ENCODE data around the gene PSMG2. TPM values are rescaled to one million over a fixed set of nuclear protein-coding genes. Genes with fewer than 3 reads are reported as not detected.
"Not testable (repeated sequence)": the region's sequence is repeated elsewhere in the genome, so short reads cannot be mapped to it uniquely, and the experiment has no call there.

PSMG2 gene
- total RNA-seq, 2 donors from 2014 or later: 73.9 to 78.6 TPM

- Histone ChIP-seq H3K27me3 (replicated peaks; ENCODE audit: insufficient read depth) (no peaks in the 10 kb centered on the region), H3K9me3 (no peaks in the 10 kb centered on the region), H3K4me1 (replicated peaks) (no peaks in the 10 kb centered on the region), H3K36me3 (no peaks in the 10 kb centered on the region), H3K27ac (no peak overlapping the region), H3K4me3 (no peak overlapping the region)
- WGBS: 72% methylated on average over 14 of the region's 14 CpGs
- intact Hi-C loops (cut with DNase I): no loop called here
- DNase-seq (ENCODE audit: low spot score): no peak
- TF ChIP-seq CTCF (IDR thresholded peaks at IDR 0.05) (no peak), POLR2AphosphoS5 (IDR thresholded peaks at IDR 0.05) (no peak), POLR2A (IDR thresholded peaks at IDR 0.05) (no peak)
These were observed 47.4 kb downstream of the PSMG2 start for GRCh38 chr18:12750076-12750714.

GRCh38 chr18:12750715-12751502, 48.1 kb downstream of the PSMG2 start:
- no peaks in the 10 kb centered on the region for H3K9me3 ChIP-seq
- no peak for DNase-seq (ENCODE audit: low spot score)
- WGBS: 94% methylated on average over 18 of the region's 18 CpGs
- no peaks in the 10 kb centered on the region for H3K4me1 ChIP-seq (replicated peaks)
- no peaks in the 10 kb centered on the region for H3K36me3 ChIP-seq
- H3K4me3 ChIP-seq: no peak overlapping the region
- no peak for TF ChIP-seq POLR2AphosphoS5 (IDR thresholded peaks at IDR 0.05)
- no peak for TF ChIP-seq POLR2A (IDR thresholded peaks at IDR 0.05)
- no peak for TF ChIP-seq CTCF (IDR thresholded peaks at IDR 0.05)
- H3K27me3 ChIP-seq (replicated peaks; ENCODE audit: insufficient read depth): no peaks in the 10 kb centered on the region
- intact Hi-C loops (cut with DNase I): no loop called here
- H3K27ac ChIP-seq: no peak overlapping the region

- intact Hi-C loops (cut with DNase I): no loop called here
- DNase-seq (ENCODE audit: low spot score): no peak
- no peak overlapping the region for H3K4me3 ChIP-seq
- H3K4me1 ChIP-seq (replicated peaks): no peaks in the 10 kb centered on the region
- H3K27ac ChIP-seq: no peak overlapping the region
- no peaks in the 10 kb centered on the region for H3K27me3 ChIP-seq (replicated peaks; ENCODE audit: insufficient read depth)
- WGBS: 87% methylated on average over 5 of the region's 5 CpGs
- no peaks in the 10 kb centered on the region for H3K9me3 ChIP-seq
- TF ChIP-seq POLR2A (IDR thresholded peaks at IDR 0.05): no peak
- no peak for TF ChIP-seq POLR2AphosphoS5 (IDR thresholded peaks at IDR 0.05)
- TF ChIP-seq CTCF (IDR thresholded peaks at IDR 0.05): no peak
- H3K36me3 ChIP-seq: no peaks in the 10 kb centered on the region
These were observed 48.7 kb downstream of the PSMG2 start for GRCh38 chr18:12751503-12751884.

GRCh38 chr18:12751891-12752290, 49.0 kb downstream of the PSMG2 start:
- H3K36me3 ChIP-seq: no peaks in the 10 kb centered on the region
- WGBS: 97% methylated on average over 4 of the region's 4 CpGs
- no peak overlapping the region for H3K27ac ChIP-seq
- H3K27me3 ChIP-seq (replicated peaks; ENCODE audit: insufficient read depth): no peaks in the 10 kb centered on the region
- intact Hi-C loops (cut with DNase I): no loop called here
- H3K4me1 ChIP-seq (replicated peaks): no peaks in the 10 kb centered on the region
- DNase-seq (ENCODE audit: low spot score): no peak
- no peaks in the 10 kb centered on the region for H3K9me3 ChIP-seq
- TF ChIP-seq CTCF (IDR thresholded peaks at IDR 0.05): no peak
- no peak for TF ChIP-seq POLR2AphosphoS5 (IDR thresholded peaks at IDR 0.05)
- TF ChIP-seq POLR2A (IDR thresholded peaks at IDR 0.05): no peak
- no peak overlapping the region for H3K4me3 ChIP-seq

GRCh38 chr18:12754511-12754910, 51.7 kb downstream of the PSMG2 start:
- 55% methylated on average over 6 of the region's 6 CpGs for WGBS
- Histone ChIP-seq H3K4me1 (replicated peaks) (no peaks in the 10 kb centered on the region), H3K4me3 (no peak overlapping the region), H3K36me3 (no peaks in the 10 kb centered on the region), H3K9me3 (no peaks in the 10 kb centered on the region), H3K27me3 (replicated peaks; ENCODE audit: insufficient read depth) (no peaks in the 10 kb centered on the region), H3K27ac (no peak overlapping the region)
- no peak for DNase-seq (ENCODE audit: low spot score)
- intact Hi-C loops (cut with DNase I): no loop called here
- TF ChIP-seq CTCF (IDR thresholded peaks at IDR 0.05) (no peak), POLR2A (IDR thresholded peaks at IDR 0.05) (no peak), POLR2AphosphoS5 (IDR thresholded peaks at IDR 0.05) (no peak)

GRCh38 chr18:12755606-12756005, 52.8 kb downstream of the PSMG2 start:
- H3K27me3 ChIP-seq (replicated peaks; ENCODE audit: insufficient read depth); DNase-seq (ENCODE audit: low spot score); H3K36me3 ChIP-seq; H3K4me1 ChIP-seq (replicated peaks); intact Hi-C loops (cut with DNase I); H3K27ac ChIP-seq; H3K9me3 ChIP-seq; H3K4me3 ChIP-seq: not testable (repeated sequence)
- WGBS: 91% methylated on average over 6 of the region's 6 CpGs

GRCh38 chr18:12756619-12757239, 53.9 kb downstream of the PSMG2 start:
- H3K9me3 ChIP-seq; H3K4me1 ChIP-seq (replicated peaks); H3K27me3 ChIP-seq (replicated peaks; ENCODE audit: insufficient read depth); H3K4me3 ChIP-seq; DNase-seq (ENCODE audit: low spot score); H3K27ac ChIP-seq; H3K36me3 ChIP-seq; intact Hi-C loops (cut with DNase I): not testable (repeated sequence)
- 95% methylated on average over 14 of the region's 14 CpGs for WGBS

Data from prostate gland (tissue), 2 donors.